Gastrocnemius medialis (tissue), 4 donors: ENCODE data around the gene HCAR1. TPM values are rescaled to one million over a fixed set of nuclear protein-coding genes. Genes with fewer than 3 reads are reported as not detected.

Experiments
- total RNA-seq, 4 donors: library from RNA; depleted of rRNA; stranded (reverse); fragments of >200 nt; gene quantifications; one replicate each; pipeline versions ENCODE4 v1.1.0 to v1.2.3, GENCODE V29; 2016

HCAR1 gene
- total RNA-seq, 4 donors from 2014 or later: 0.10 TPM; not detected in 3

Other genes with a start within 250 kb of the HCAR1 start
- 10 to 100 TPM; 12.1 to 23.3 (median 20.5) TPM for gene ZCCHC8, start 229.9 kb downstream of the HCAR1 start, total RNA-seq
- gene RSRC2, start 203.9 kb downstream of the HCAR1 start, total RNA-seq: 10 to 100 TPM; 43.5 to 58.8 (median 44.9) TPM
- 1 to 10 TPM; 1.3 to 5.3 (median 2.2) TPM for gene KNTC1, start 203.6 kb downstream of the HCAR1 start, total RNA-seq
- under 1 TPM in 1 of 4 donors, not detected in 3; 0.18 TPM for gene HCAR2, start 27.5 kb downstream of the HCAR1 start, total RNA-seq
- gene HCAR3, start 14.0 kb downstream of the HCAR1 start, total RNA-seq: not detected
- 10 to 100 TPM; 16.1 to 26.2 (median 23.5) TPM for gene DENR, start 22.0 kb upstream of the HCAR1 start, total RNA-seq
- 1 to 10 TPM in 1 of 4 donors, under 1 TPM in 3; 0.52 to 1.5 (median 0.84) TPM for gene CCDC62, start 43.7 kb upstream of the HCAR1 start, total RNA-seq
- 10 to 100 TPM in 3 of 4 donors, 1 to 10 TPM in 1; 9.3 to 14.8 (median 14.5) TPM for gene HIP1R, start 104.6 kb upstream of the HCAR1 start, total RNA-seq
- gene VPS37B, start 165.3 kb upstream of the HCAR1 start, total RNA-seq: 1 to 10 TPM; 4.8 to 8.2 (median 7.6) TPM
- 1 to 10 TPM in 2 of 4 donors, under 1 TPM in 2; 0.53 to 1.5 (median 0.99) TPM for gene ABCB9, start 235.6 kb upstream of the HCAR1 start, total RNA-seq
- 10 to 100 TPM in 1 of 4 donors, 1 to 10 TPM in 3; 3.2 to 11.7 (median 7.8) TPM for gene OGFOD2, start 244.4 kb upstream of the HCAR1 start, total RNA-seq
- 100 to 1,000 TPM; 123 to 175 (median 156) TPM for gene ARL6IP4, start 249.8 kb upstream of the HCAR1 start, total RNA-seq